ENCODE results near the gene SPTBN1. TPM values are rescaled to one million over a fixed set of nuclear protein-coding genes. Genes with fewer than 3 reads are reported as not detected.

Gene SPTBN1
- total RNA-seq, 1 donor, result 200 TPM

- no peak for DNase-seq (ENCODE audit: low read depth)
- no peak overlapping the region for H3K4me3 ChIP-seq (ENCODE audit: low read depth, low read length)
- no peak for TF ChIP-seq CTCF (IDR thresholded peaks at IDR 0.05; ENCODE audit: insufficient read depth, low read depth, low read length)
Measured at GRCh38 chr2:54681416-54681815, 225.3 kb downstream of the SPTBN1 start.

- no peak overlapping the region for H3K4me3 ChIP-seq (ENCODE audit: low read depth, low read length)
Measured at GRCh38 chr2:54683596-54683995, 227.5 kb downstream of the SPTBN1 start.

GRCh38 chr2:54685263-54685775 lies 229.2 kb downstream of the SPTBN1 start:
- TF ChIP-seq CTCF (IDR thresholded peaks at IDR 0.05; ENCODE audit: insufficient read depth, low read depth, low read length), result no peak
- H3K4me3 ChIP-seq (ENCODE audit: low read depth, low read length), result no peak overlapping the region
- no peak for DNase-seq (ENCODE audit: low read depth)

More at GRCh38 chr2:54683596-54683995, 227.5 kb downstream of the SPTBN1 start:
- TF ChIP-seq CTCF (IDR thresholded peaks at IDR 0.05; ENCODE audit: insufficient read depth, low read depth, low read length), result no peak
- no peak for DNase-seq (ENCODE audit: low read depth)

- no peak overlapping the region for H3K4me3 ChIP-seq (ENCODE audit: low read depth, low read length)
- no peak for DNase-seq (ENCODE audit: low read depth)
- no peak for TF ChIP-seq CTCF (IDR thresholded peaks at IDR 0.05; ENCODE audit: insufficient read depth, low read depth, low read length)
Measured at GRCh38 chr2:54687595-54688152, 231.5 kb downstream of the SPTBN1 start.

- TF ChIP-seq CTCF (IDR thresholded peaks at IDR 0.05; ENCODE audit: insufficient read depth, low read depth, low read length), result no peak
- no peak for DNase-seq (ENCODE audit: low read depth)
- H3K4me3 ChIP-seq (ENCODE audit: low read depth, low read length), result no peak overlapping the region
Measured at GRCh38 chr2:54691445-54692135, 235.5 kb downstream of the SPTBN1 start.

- H3K4me3 ChIP-seq (ENCODE audit: low read depth, low read length), result no peak overlapping the region
- TF ChIP-seq CTCF (IDR thresholded peaks at IDR 0.05; ENCODE audit: insufficient read depth, low read depth, low read length), result no peak
- no peak for DNase-seq (ENCODE audit: low read depth)
Measured at GRCh38 chr2:54692556-54692955, 236.4 kb downstream of the SPTBN1 start.
